ENCODE data around the gene ITIH5. TPM values are rescaled to one million over a fixed set of nuclear protein-coding genes. Genes with fewer than 3 reads are reported as not detected.

ITIH5 gene
- total and polyA plus RNA-seq, 9 of the 15 experiments (the other 6 are each of a cell fraction or from before 2014, with no cell fraction given) = 0.52 to 4.5 (median 2.6) TPM

DNA sequence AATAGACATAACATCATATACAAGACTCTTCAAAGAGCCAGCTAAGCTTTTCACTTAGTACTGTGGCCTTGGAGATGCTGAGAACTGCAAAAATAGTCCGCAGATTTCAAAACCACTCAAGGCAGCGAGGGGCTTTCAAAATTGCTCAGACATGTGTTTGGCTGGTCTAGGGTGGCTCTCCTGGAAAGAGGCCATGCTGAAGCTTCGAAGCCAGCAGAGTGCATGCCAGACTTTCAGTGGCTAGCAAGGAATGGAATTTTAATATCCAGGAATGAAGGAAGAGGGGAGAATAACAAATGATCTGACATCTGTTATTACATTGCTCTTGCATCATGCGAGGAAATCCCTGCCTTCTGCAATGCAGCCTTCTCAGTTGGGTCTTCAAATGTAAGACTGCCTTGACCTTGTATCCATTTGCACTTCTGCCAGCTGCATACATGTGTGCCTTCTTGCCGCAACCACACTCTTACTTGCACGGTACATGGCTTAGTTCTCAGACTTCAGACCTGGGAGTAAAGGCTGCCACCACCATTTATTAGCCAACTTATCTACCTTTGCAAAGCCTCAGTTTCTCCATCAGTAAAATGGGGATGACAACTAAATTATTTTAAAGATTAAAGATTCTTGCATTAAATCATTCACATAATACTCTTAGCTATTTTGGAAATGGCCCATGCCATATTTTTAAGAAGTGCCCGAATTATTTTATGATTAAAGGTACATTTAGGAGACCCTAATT lies 55.9 kb downstream of the ITIH5 start (continued):
- TF ChIP-seq CREB3L1 (IDR thresholded peaks at IDR 0.05; ENCODE audit: borderline replicate concordance, low read depth) = no peak
- TF ChIP-seq, protein P1, sequence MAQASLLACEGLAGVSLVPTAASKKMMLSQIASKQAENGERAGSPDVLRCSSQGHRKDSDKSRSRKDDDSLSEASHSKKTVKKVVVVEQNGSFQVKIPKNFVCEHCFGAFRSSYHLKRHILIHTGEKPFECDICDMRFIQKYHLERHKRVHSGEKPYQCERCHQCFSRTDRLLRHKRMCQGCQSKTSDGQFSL (CRISPR knock-in tag; IDR thresholded peaks at IDR 0.05) = no peak
- TF ChIP-seq, protein P1 (tag; IDR thresholded peaks at IDR 0.05) = no peak; a peak in 1 of 4 replicates
- no peak for TF ChIP-seq SMARCB1 (IDR thresholded peaks at IDR 0.05; ENCODE audit: insufficient read length, low read depth)
- TF ChIP-seq FOXJ2 (tag; IDR thresholded peaks at IDR 0.05) = no peak
- TF ChIP-seq SREBF2 (CRISPR knock-in tag; IDR thresholded peaks at IDR 0.05) = no peak
- TF ChIP-seq FOSL1 (tag; conservative IDR thresholded peaks at IDR 0.05) = no peak
- 0 out of 2 replicates have a peak, but pooled peaks have one; percentile 27 for TF ChIP-seq ETV1 (tag; conservative IDR thresholded peaks at IDR 0.05; ENCODE audit: low read depth)
- TF ChIP-seq, protein P2, sequence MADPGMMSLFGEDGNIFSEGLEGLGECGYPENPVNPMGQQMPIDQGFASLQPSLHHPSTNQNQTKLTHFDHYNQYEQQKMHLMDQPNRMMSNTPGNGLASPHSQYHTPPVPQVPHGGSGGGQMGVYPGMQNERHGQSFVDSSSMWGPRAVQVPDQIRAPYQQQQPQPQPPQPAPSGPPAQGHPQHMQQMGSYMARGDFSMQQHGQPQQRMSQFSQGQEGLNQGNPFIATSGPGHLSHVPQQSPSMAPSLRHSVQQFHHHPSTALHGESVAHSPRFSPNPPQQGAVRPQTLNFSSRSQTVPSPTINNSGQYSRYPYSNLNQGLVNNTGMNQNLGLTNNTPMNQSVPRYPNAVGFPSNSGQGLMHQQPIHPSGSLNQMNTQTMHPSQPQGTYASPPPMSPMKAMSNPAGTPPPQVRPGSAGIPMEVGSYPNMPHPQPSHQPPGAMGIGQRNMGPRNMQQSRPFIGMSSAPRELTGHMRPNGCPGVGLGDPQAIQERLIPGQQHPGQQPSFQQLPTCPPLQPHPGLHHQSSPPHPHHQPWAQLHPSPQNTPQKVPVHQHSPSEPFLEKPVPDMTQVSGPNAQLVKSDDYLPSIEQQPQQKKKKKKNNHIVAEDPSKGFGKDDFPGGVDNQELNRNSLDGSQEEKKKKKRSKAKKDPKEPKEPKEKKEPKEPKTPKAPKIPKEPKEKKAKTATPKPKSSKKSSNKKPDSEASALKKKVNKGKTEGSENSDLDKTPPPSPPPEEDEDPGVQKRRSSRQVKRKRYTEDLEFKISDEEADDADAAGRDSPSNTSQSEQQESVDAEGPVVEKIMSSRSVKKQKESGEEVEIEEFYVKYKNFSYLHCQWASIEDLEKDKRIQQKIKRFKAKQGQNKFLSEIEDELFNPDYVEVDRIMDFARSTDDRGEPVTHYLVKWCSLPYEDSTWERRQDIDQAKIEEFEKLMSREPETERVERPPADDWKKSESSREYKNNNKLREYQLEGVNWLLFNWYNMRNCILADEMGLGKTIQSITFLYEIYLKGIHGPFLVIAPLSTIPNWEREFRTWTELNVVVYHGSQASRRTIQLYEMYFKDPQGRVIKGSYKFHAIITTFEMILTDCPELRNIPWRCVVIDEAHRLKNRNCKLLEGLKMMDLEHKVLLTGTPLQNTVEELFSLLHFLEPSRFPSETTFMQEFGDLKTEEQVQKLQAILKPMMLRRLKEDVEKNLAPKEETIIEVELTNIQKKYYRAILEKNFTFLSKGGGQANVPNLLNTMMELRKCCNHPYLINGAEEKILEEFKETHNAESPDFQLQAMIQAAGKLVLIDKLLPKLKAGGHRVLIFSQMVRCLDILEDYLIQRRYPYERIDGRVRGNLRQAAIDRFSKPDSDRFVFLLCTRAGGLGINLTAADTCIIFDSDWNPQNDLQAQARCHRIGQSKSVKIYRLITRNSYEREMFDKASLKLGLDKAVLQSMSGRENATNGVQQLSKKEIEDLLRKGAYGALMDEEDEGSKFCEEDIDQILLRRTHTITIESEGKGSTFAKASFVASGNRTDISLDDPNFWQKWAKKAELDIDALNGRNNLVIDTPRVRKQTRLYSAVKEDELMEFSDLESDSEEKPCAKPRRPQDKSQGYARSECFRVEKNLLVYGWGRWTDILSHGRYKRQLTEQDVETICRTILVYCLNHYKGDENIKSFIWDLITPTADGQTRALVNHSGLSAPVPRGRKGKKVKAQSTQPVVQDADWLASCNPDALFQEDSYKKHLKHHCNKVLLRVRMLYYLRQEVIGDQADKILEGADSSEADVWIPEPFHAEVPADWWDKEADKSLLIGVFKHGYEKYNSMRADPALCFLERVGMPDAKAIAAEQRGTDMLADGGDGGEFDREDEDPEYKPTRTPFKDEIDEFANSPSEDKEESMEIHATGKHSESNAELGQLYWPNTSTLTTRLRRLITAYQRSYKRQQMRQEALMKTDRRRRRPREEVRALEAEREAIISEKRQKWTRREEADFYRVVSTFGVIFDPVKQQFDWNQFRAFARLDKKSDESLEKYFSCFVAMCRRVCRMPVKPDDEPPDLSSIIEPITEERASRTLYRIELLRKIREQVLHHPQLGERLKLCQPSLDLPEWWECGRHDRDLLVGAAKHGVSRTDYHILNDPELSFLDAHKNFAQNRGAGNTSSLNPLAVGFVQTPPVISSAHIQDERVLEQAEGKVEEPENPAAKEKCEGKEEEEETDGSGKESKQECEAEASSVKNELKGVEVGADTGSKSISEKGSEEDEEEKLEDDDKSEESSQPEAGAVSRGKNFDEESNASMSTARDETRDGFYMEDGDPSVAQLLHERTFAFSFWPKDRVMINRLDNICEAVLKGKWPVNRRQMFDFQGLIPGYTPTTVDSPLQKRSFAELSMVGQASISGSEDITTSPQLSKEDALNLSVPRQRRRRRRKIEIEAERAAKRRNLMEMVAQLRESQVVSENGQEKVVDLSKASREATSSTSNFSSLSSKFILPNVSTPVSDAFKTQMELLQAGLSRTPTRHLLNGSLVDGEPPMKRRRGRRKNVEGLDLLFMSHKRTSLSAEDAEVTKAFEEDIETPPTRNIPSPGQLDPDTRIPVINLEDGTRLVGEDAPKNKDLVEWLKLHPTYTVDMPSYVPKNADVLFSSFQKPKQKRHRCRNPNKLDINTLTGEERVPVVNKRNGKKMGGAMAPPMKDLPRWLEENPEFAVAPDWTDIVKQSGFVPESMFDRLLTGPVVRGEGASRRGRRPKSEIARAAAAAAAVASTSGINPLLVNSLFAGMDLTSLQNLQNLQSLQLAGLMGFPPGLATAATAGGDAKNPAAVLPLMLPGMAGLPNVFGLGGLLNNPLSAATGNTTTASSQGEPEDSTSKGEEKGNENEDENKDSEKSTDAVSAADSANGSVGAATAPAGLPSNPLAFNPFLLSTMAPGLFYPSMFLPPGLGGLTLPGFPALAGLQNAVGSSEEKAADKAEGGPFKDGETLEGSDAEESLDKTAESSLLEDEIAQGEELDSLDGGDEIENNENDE (IDR thresholded peaks at IDR 0.05; ENCODE audit: low read depth, low read length) = no peak
- no peak for TF ChIP-seq KLF1 (tag; IDR thresholded peaks at IDR 0.05)
- no peak for TF ChIP-seq ZBTB1 (CRISPR knock-in tag; IDR thresholded peaks at IDR 0.05; ENCODE audit: borderline replicate concordance, low read depth)
- TF ChIP-seq SRSF7 (optimal IDR thresholded peaks at IDR 0.05; ENCODE audit: low read depth, low read length) = no peak
- TF ChIP-seq, protein P3, sequence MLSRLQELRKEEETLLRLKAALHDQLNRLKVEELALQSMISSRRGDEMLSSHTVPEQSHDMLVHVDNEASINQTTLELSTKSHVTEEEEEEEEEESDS (CRISPR knock-in tag; IDR thresholded peaks at IDR 0.05) = no peak
